DND-41 (cell line): ENCODE measurements around the gene TRIM2.

ENCODE experiments used
- EZH2 ChIP-seq: IDR thresholded peaks from 3 replicates; pipeline ENCODE4 v1.6.1; 2012; ENCODE audit warnings: borderline replicate concordance, low read depth, mild to moderate bottlenecking, moderate library complexity, low read length, inconsistent platforms; ENCODE audit not compliant: severe bottlenecking
- TF ChIP-seq, protein P1 (sequence below): IDR thresholded peaks from 2 replicates; pipeline ENCODE4 v1.5.1; 2012; ENCODE audit warnings: borderline replicate concordance, low read length, moderate library complexity, mild to moderate bottlenecking; ENCODE audit not compliant: poor library complexity, severe bottlenecking; ENCODE audit errors: extremely low read depth

DNA sequence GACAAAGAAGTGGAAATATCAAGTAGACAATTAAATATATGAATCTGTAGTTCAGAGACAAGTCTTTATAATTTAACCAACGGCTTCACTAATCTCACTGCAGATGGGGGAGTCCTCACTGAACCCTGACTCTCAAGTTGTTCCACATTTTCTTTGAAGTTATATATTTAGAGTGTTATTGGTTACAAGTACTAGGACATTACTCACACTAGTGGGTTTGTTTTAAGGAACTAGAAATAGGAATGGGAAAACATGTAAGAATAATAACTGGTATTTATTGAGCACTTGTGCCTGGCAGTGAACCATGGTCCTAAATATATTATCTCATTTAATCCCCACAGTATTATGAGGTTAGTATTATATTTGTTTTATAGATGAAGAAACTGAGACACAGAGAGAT, 162.2 kb downstream of the TRIM2 start:
- TF ChIP-seq EZH2: no peak
- TF ChIP-seq, protein P1, sequence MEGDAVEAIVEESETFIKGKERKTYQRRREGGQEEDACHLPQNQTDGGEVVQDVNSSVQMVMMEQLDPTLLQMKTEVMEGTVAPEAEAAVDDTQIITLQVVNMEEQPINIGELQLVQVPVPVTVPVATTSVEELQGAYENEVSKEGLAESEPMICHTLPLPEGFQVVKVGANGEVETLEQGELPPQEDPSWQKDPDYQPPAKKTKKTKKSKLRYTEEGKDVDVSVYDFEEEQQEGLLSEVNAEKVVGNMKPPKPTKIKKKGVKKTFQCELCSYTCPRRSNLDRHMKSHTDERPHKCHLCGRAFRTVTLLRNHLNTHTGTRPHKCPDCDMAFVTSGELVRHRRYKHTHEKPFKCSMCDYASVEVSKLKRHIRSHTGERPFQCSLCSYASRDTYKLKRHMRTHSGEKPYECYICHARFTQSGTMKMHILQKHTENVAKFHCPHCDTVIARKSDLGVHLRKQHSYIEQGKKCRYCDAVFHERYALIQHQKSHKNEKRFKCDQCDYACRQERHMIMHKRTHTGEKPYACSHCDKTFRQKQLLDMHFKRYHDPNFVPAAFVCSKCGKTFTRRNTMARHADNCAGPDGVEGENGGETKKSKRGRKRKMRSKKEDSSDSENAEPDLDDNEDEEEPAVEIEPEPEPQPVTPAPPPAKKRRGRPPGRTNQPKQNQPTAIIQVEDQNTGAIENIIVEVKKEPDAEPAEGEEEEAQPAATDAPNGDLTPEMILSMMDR: no peak
